ENCODE results near the gene LCP1.

The LCP1 gene

GRCh38 chr13:46158222-46158621, 23.8 kb downstream of the LCP1 start:
- no peak for DNase-seq

- no peak for DNase-seq
These were observed 27.7 kb downstream of the LCP1 start for GRCh38 chr13:46154136-46154801.

GRCh38 chr13:46152627-46153328, 29.2 kb downstream of the LCP1 start:
- no peak for DNase-seq

- no peak for DNase-seq
These were observed 31.8 kb downstream of the LCP1 start for GRCh38 chr13:46150134-46150693.

GRCh38 chr13:46149272-46150133, 32.5 kb downstream of the LCP1 start:
- DNase-seq, result peak; percentile 52

- peak; percentile 12 for DNase-seq
These were observed 35.1 kb downstream of the LCP1 start for GRCh38 chr13:46146898-46147297.

- DNase-seq, result no peak
These were observed 36.0 kb downstream of the LCP1 start for GRCh38 chr13:46145950-46146349.

GRCh38 chr13:46145135-46145534, 36.8 kb downstream of the LCP1 start:
- DNase-seq, result no peak

GRCh38 chr13:46143184-46143701, 38.7 kb downstream of the LCP1 start:
- DNase-seq, result no peak

GRCh38 chr13:46142776-46143175, 39.2 kb downstream of the LCP1 start:
- DNase-seq, result no peak

- no peak for DNase-seq
These were observed 41.9 kb downstream of the LCP1 start for GRCh38 chr13:46140044-46140443.

- DNase-seq, result no peak
These were observed 44.2 kb downstream of the LCP1 start for GRCh38 chr13:46137627-46138317.

GRCh38 chr13:46136688-46137087, 45.3 kb downstream of the LCP1 start:
- no peak for DNase-seq

- DNase-seq, result no peak
These were observed 46.9 kb downstream of the LCP1 start for GRCh38 chr13:46134961-46135522.

GRCh38 chr13:46134494-46134893, 47.5 kb downstream of the LCP1 start:
- no peak for DNase-seq

GRCh38 chr13:46132109-46132508, 49.9 kb downstream of the LCP1 start:
- DNase-seq, result no peak

- no peak for DNase-seq
These were observed 50.3 kb downstream of the LCP1 start for GRCh38 chr13:46131705-46132104.

- no peak for DNase-seq
These were observed 51.9 kb downstream of the LCP1 start for GRCh38 chr13:46129955-46130618.

GRCh38 chr13:46129124-46129523, 52.9 kb downstream of the LCP1 start:
- DNase-seq, result no peak

GRCh38 chr13:46127358-46128023, 54.5 kb downstream of the LCP1 start:
- no peak for DNase-seq

All from fibroblast of skin of back (primary cell).